Neural cell (in vitro differentiated cells): ENCODE results near the gene DHRS9. TPM values are rescaled to one million over a fixed set of nuclear protein-coding genes. Genes with fewer than 3 reads are reported as not detected.

ENCODE experiments used
- H2AFZ ChIP-seq: fragments of 200-600, 300-800 bp; sonication (generic), shearing (Covaris generic); 2 replicates; pipeline ENCODE4 v1.6.0; 2014; ENCODE audit warnings: low read depth, mild to moderate bottlenecking, antibody characterized with exemption, low read length, moderate library complexity
- H3F3A ChIP-seq: fragments of 200-600 bp; shearing (Covaris generic); 2 replicates; pipeline ENCODE4 v1.6.1; 2016; ENCODE audit warnings: mild to moderate bottlenecking, moderate library complexity, mixed read lengths, antibody characterized with exemption, low read length; ENCODE audit not compliant: insufficient read depth, poor library complexity, severe bottlenecking
- H3K27ac ChIP-seq: fragments of 200-600, 300-800 bp; sonication (generic), shearing (Covaris generic); 2 replicates; pipeline ENCODE4 v1.5.1; 2014; ENCODE audit warnings: mild to moderate bottlenecking, low read length, moderate library complexity
- H3K27me3 ChIP-seq: fragments of 300-800, 200-600 bp; sonication (generic), shearing (Covaris generic); 2 replicates; pipeline ENCODE4 v1.6.0; 2014; ENCODE audit warnings: mild to moderate bottlenecking, low read depth, low read length, moderate library complexity; ENCODE audit not compliant: insufficient read depth
- H3K36me3 ChIP-seq: fragments of 300-800, 200-600 bp; sonication (generic), shearing (Covaris generic); 2 replicates; pipeline ENCODE4 v1.5.1; 2014; ENCODE audit warnings: mild to moderate bottlenecking, antibody characterized with exemption, low read length, moderate library complexity; ENCODE audit not compliant: insufficient read depth
- H3K4me2 ChIP-seq: fragments of 300-800, 200-600 bp; sonication (generic), shearing (Covaris generic); 2 replicates; pipeline ENCODE4 v1.6.0; 2014; ENCODE audit warnings: mild to moderate bottlenecking, low read length
- H3K4me3 ChIP-seq: fragments of 300-800, 200-600 bp; sonication (generic), shearing (Covaris generic); 2 replicates; pipeline ENCODE4 v1.5.1; 2014; ENCODE audit warnings: mild to moderate bottlenecking, low read length, moderate library complexity
- H3K79me2 ChIP-seq: fragments of 200-600 bp; shearing (Covaris generic); replicated peaks from 2 replicates; pipeline ENCODE4 v1.6.0; 2014; ENCODE audit warnings: mild to moderate bottlenecking, low read length, moderate library complexity; ENCODE audit not compliant: insufficient read depth
- H3K9ac ChIP-seq: fragments of 300-800, 200-600 bp; sonication (generic), shearing (Covaris generic); 2 replicates; pipeline ENCODE4 v1.6.1; 2016; ENCODE audit warnings: mild to moderate bottlenecking, low read length, mixed read lengths
- H3K9me2 ChIP-seq: fragments of 200-600 bp; shearing (Covaris generic); 2 replicates; pipeline ENCODE4 v1.6.1; 2016; ENCODE audit warnings: mild to moderate bottlenecking, low read length, mixed read lengths; ENCODE audit not compliant: insufficient read depth
- H3K9me3 ChIP-seq: fragments of 200-600, 300-800 bp; sonication (generic), shearing (Covaris generic); 2 replicates; pipeline ENCODE4 v1.6.1; 2016; ENCODE audit warnings: mild to moderate bottlenecking, mixed run types, low read length, moderate library complexity, mixed read lengths
- H4K20me1 ChIP-seq: fragments of 200-600 bp; shearing (Covaris generic); 2 replicates; pipeline ENCODE4 v1.6.1; 2016; ENCODE audit warnings: mild to moderate bottlenecking, mixed run types; ENCODE audit not compliant: insufficient read depth
- EP300 ChIP-seq: fragments of 450-650 bp; conservative IDR thresholded peaks from 2 replicates; pipeline ENCODE4 v1.6.1; 2014; ENCODE audit warnings: antibody characterized with exemption, mild to moderate bottlenecking, moderate library complexity; ENCODE audit not compliant: poor library complexity, severe bottlenecking
- EZH2 ChIP-seq: fragments of 200-600, 300-800 bp; shearing (Covaris generic), sonication (generic); IDR thresholded peaks from 2 replicates; pipeline ENCODE4 v1.6.1; 2014; ENCODE audit warnings: antibody characterized with exemption, low read length, borderline replicate concordance, mild to moderate bottlenecking; ENCODE audit not compliant: insufficient read depth, poor library complexity, severe bottlenecking
- MXI1 ChIP-seq: fragments of 450-650 bp; conservative IDR thresholded peaks from 2 replicates; pipeline ENCODE4 v1.6.1; 2014; ENCODE audit warnings: antibody characterized with exemption, mild to moderate bottlenecking; ENCODE audit not compliant: poor library complexity, severe bottlenecking
- POLR2AphosphoS5 ChIP-seq: IDR thresholded peaks from 2 replicates; pipeline ENCODE4 v1.6.1; 2012
- RAD21 ChIP-seq: fragments of 450-650 bp; conservative IDR thresholded peaks from 2 replicates; pipeline ENCODE4 v1.6.1; 2014; ENCODE audit warnings: antibody characterized with exemption, mild to moderate bottlenecking, moderate library complexity
- SMC3 ChIP-seq: fragments of 450-650 bp; conservative IDR thresholded peaks from 2 replicates; pipeline ENCODE4 v1.6.1; 2014; ENCODE audit warnings: antibody characterized with exemption, mild to moderate bottlenecking, moderate library complexity; ENCODE audit not compliant: poor library complexity
- TAF1 ChIP-seq: IDR thresholded peaks from 2 replicates; pipeline ENCODE4 v1.6.1; 2012; ENCODE audit warnings: low read depth
- polyA plus RNA-seq: library from polyadenylated mRNA; depleted of rRNA; stranded (reverse); fragments of >200 nt; gene quantifications from 2 replicates; pipeline ENCODE4 v1.2.3, GENCODE V29; 2014
- TF ChIP-seq, protein P1 (sequence below): IDR thresholded peaks from 2 replicates; pipeline ENCODE4 v1.6.1; 2012; ENCODE audit warnings: borderline replicate concordance
- TF ChIP-seq, protein P2 (sequence below): fragments of 450-650 bp; IDR thresholded peaks from 2 replicates; pipeline ENCODE4 v1.5.1; 2014; ENCODE audit warnings: antibody characterized with exemption, mild to moderate bottlenecking, moderate library complexity; ENCODE audit not compliant: poor library complexity, severe bottlenecking

Gene DHRS9
- polyA plus RNA-seq, 1 donor from 2014 or later: not detected

- TF ChIP-seq, protein P1, sequence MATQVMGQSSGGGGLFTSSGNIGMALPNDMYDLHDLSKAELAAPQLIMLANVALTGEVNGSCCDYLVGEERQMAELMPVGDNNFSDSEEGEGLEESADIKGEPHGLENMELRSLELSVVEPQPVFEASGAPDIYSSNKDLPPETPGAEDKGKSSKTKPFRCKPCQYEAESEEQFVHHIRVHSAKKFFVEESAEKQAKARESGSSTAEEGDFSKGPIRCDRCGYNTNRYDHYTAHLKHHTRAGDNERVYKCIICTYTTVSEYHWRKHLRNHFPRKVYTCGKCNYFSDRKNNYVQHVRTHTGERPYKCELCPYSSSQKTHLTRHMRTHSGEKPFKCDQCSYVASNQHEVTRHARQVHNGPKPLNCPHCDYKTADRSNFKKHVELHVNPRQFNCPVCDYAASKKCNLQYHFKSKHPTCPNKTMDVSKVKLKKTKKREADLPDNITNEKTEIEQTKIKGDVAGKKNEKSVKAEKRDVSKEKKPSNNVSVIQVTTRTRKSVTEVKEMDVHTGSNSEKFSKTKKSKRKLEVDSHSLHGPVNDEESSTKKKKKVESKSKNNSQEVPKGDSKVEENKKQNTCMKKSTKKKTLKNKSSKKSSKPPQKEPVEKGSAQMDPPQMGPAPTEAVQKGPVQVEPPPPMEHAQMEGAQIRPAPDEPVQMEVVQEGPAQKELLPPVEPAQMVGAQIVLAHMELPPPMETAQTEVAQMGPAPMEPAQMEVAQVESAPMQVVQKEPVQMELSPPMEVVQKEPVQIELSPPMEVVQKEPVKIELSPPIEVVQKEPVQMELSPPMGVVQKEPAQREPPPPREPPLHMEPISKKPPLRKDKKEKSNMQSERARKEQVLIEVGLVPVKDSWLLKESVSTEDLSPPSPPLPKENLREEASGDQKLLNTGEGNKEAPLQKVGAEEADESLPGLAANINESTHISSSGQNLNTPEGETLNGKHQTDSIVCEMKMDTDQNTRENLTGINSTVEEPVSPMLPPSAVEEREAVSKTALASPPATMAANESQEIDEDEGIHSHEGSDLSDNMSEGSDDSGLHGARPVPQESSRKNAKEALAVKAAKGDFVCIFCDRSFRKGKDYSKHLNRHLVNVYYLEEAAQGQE: no peak
- TF ChIP-seq POLR2AphosphoS5 (no peak), EP300 (no peak), EZH2 (no peak), RAD21 (no peak), MXI1 (no peak), SMC3 (no peak)
- TF ChIP-seq, protein P2, sequence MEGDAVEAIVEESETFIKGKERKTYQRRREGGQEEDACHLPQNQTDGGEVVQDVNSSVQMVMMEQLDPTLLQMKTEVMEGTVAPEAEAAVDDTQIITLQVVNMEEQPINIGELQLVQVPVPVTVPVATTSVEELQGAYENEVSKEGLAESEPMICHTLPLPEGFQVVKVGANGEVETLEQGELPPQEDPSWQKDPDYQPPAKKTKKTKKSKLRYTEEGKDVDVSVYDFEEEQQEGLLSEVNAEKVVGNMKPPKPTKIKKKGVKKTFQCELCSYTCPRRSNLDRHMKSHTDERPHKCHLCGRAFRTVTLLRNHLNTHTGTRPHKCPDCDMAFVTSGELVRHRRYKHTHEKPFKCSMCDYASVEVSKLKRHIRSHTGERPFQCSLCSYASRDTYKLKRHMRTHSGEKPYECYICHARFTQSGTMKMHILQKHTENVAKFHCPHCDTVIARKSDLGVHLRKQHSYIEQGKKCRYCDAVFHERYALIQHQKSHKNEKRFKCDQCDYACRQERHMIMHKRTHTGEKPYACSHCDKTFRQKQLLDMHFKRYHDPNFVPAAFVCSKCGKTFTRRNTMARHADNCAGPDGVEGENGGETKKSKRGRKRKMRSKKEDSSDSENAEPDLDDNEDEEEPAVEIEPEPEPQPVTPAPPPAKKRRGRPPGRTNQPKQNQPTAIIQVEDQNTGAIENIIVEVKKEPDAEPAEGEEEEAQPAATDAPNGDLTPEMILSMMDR: no peak
- H3K79me2 ChIP-seq: no peaks in the 10 kb centered on the region
- no peaks in the 10 kb centered on the region for H3K9me2 ChIP-seq
- no peak overlapping the region for H3K27ac ChIP-seq
- no peak overlapping the region for H3K4me3 ChIP-seq
- H3F3A ChIP-seq: no peaks in the 10 kb centered on the region
- no peak overlapping the region for H3K9ac ChIP-seq
- H3K36me3 ChIP-seq: no peaks in the 10 kb centered on the region
- no peaks in the 10 kb centered on the region for H4K20me1 ChIP-seq
- H2AFZ ChIP-seq: no peak overlapping the region
- H3K27me3 ChIP-seq: no peaks in the 10 kb centered on the region
- no peak overlapping the region for H3K4me2 ChIP-seq
- H3K9me3 ChIP-seq: no peaks in the 10 kb centered on the region
Measured at GRCh38 chr2:169036736-169037440, 32.5 kb upstream of the DHRS9 start.

GRCh38 chr2:169038338-169038757, 31.0 kb upstream of the DHRS9 start:
- TF ChIP-seq SMC3 (no peak), POLR2AphosphoS5 (no peak), EZH2 (no peak), TAF1 (no peak)
- H3K79me2 ChIP-seq: no peaks in the 10 kb centered on the region

More at GRCh38 chr2:169038338-169038757, 31.0 kb upstream of the DHRS9 start:
- no peaks in the 10 kb centered on the region for H3K9me2 ChIP-seq
- H3K27me3 ChIP-seq: no peaks in the 10 kb centered on the region
- no peaks in the 10 kb centered on the region for H4K20me1 ChIP-seq
- no peak overlapping the region for H3K9ac ChIP-seq
- no peaks in the 10 kb centered on the region for H3F3A ChIP-seq
- H3K9me3 ChIP-seq: no peaks in the 10 kb centered on the region
- H3K36me3 ChIP-seq: no peaks in the 10 kb centered on the region
- H3K27ac ChIP-seq: no peak overlapping the region
- no peak overlapping the region for H2AFZ ChIP-seq
- H3K4me2 ChIP-seq: no peak overlapping the region
- no peak overlapping the region for H3K4me3 ChIP-seq
